SH-SY5Y (cell line): ENCODE measurements around the gene C19orf47.

Source experiments
- GATA2 ChIP-seq: IDR thresholded peaks from 2 replicates; pipeline ENCODE4 v1.6.1; 2011; ENCODE audit warnings: mild to moderate bottlenecking, low read depth, low read length
- GATA3 ChIP-seq: IDR thresholded peaks from 2 replicates; pipeline ENCODE4 v1.6.1; 2011; ENCODE audit warnings: low read depth, mild to moderate bottlenecking, low read length, moderate library complexity

DNA sequence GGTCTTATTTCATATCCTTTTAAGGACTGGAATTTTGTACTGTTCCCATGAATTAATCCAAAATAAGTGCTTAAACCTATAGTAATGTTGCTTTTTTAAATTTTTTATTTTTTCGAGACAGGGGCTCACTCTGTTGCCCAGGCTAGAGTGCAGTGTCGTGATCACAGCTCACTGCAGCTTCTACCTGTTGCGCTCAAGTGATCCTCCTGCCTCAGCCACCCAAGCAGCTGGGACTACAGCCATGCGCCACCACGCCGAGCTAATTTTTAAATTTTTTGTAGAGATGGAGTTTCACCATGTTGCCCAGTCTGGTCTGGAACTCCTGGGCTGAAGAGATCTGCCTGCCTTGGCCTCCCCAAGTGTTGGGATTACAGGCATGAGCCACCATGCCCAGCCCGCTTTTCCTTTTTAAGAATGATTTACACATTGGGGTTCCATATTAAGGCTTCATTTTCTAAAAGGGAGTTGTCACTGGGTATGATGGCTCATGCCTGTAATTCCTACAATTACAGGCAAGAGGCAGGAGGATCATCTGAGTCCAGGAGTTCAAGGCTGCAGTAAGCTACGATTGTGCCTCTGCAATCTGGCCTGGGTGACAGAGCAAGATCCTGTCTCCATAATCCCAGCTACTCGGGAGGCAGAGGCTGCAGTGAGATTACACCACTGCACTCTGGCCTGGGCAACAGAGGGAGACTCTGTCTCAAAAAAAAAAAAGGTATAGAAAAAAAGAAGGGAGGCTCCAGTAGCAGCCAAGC lies 34.8 kb downstream of the C19orf47 start:
- no peak for TF ChIP-seq GATA2
- TF ChIP-seq GATA3 = no peak
